ENCODE results near the gene CELSR1. TPM values are rescaled to one million over a fixed set of nuclear protein-coding genes. Genes with fewer than 3 reads are reported as not detected.

Gene CELSR1
- total RNA-seq, 3 donors from 2014 or later = 1.9 to 4.2 (median 2.5) TPM

- TF ChIP-seq CTCF (IDR thresholded peaks at IDR 0.05) = no peak
- ATAC-seq = no peak
- Histone ChIP-seq H3K36me3 (ENCODE audit: low read depth) (no peaks in the 10 kb centered on the region), H3K4me3 (no peak overlapping the region), H3K4me1 (ENCODE audit: low read depth) (no peaks in the 10 kb centered on the region), H3K9me3 (no peaks in the 10 kb centered on the region)
- DNase-seq = no peak
- intact Hi-C loops (cut with DNase I, micrococcal nuclease) = no loop called here
These were observed 50.3 kb downstream of the CELSR1 start for GRCh38 chr22:46486996-46487717.

GRCh38 chr22:46484861-46485595 is 52.4 kb downstream of the CELSR1 start:
- no peak for TF ChIP-seq CTCF (IDR thresholded peaks at IDR 0.05)
- no peaks in the 10 kb centered on the region for H3K4me1 ChIP-seq (ENCODE audit: low read depth)
- intact Hi-C loops (cut with DNase I, micrococcal nuclease) = no loop called here
- H3K4me3 ChIP-seq = no peak overlapping the region
- H3K36me3 ChIP-seq (ENCODE audit: low read depth) = no peaks in the 10 kb centered on the region
- DNase-seq = no peak
- H3K9me3 ChIP-seq = no peaks in the 10 kb centered on the region
- ATAC-seq = no peak

GRCh38 chr22:46484156-46484860 is 53.1 kb downstream of the CELSR1 start:
- H3K9me3 ChIP-seq = no peaks in the 10 kb centered on the region
- H3K36me3 ChIP-seq (ENCODE audit: low read depth) = no peaks in the 10 kb centered on the region
- H3K4me1 ChIP-seq (ENCODE audit: low read depth) = no peaks in the 10 kb centered on the region
- DNase-seq (no peak), ATAC-seq (no peak)
- no peak for TF ChIP-seq CTCF (IDR thresholded peaks at IDR 0.05)
- no peak overlapping the region for H3K4me3 ChIP-seq
- intact Hi-C loops (cut with DNase I, micrococcal nuclease) = no loop called here

GRCh38 chr22:46483353-46483752 is 54.1 kb downstream of the CELSR1 start:
- DNase-seq (no peak), ATAC-seq (no peak)
- H3K36me3 ChIP-seq (ENCODE audit: low read depth) = no peaks in the 10 kb centered on the region
- no peaks in the 10 kb centered on the region for H3K4me1 ChIP-seq (ENCODE audit: low read depth)
- TF ChIP-seq CTCF (IDR thresholded peaks at IDR 0.05) = no peak
- H3K4me3 ChIP-seq = no peak overlapping the region
- intact Hi-C loops (cut with DNase I, micrococcal nuclease) = no loop called here
- no peaks in the 10 kb centered on the region for H3K9me3 ChIP-seq

GRCh38 chr22:46482056-46482675 is 55.3 kb downstream of the CELSR1 start:
- H3K36me3 ChIP-seq (ENCODE audit: low read depth) = no peaks in the 10 kb centered on the region
- no peaks in the 10 kb centered on the region for H3K9me3 ChIP-seq
- TF ChIP-seq CTCF (IDR thresholded peaks at IDR 0.05) = no peak
- ATAC-seq (no peak), DNase-seq (no peak)
- intact Hi-C loops (cut with DNase I, micrococcal nuclease) = no loop called here
- no peaks in the 10 kb centered on the region for H3K4me1 ChIP-seq (ENCODE audit: low read depth)
- H3K4me3 ChIP-seq = no peak overlapping the region
